ENCODE results near the gene TMEM11. TPM values are rescaled to one million over a fixed set of nuclear protein-coding genes. Genes with fewer than 3 reads are reported as not detected.
"Not testable (repeated sequence)": the region's sequence is repeated elsewhere in the genome, so short reads cannot be mapped to it uniquely, and the experiment has no call there.

TMEM11 gene
- total and polyA plus RNA-seq, 2 of the 8 experiments (the other 6 are each of a cell fraction or from before 2014, with no cell fraction given): 33.3 to 90.4 TPM

GRCh38 chr17:21192414-21192813 lies 21.5 kb downstream of the TMEM11 start:
- not testable (repeated sequence) for H3K79me1 ChIP-seq (ENCODE audit: low read depth, low read length); H3K23ac ChIP-seq (ENCODE audit: insufficient read length); H3K4me1 ChIP-seq (replicated peaks in 1 of 4; ENCODE audit: control insufficient read depth in 3 of 4, insufficient read depth in 4 of 4, low read length in 3 of 4); H4K8ac ChIP-seq (ENCODE audit: extremely low read depth, insufficient read depth, low read length); H2BK20ac ChIP-seq (ENCODE audit: low read length); H3K4me3 ChIP-seq (ENCODE audit: extremely low read depth in 1 of 4, insufficient read depth in 2 of 4, low read depth in 3 of 4, low read length in 4 of 4); H3K27me3 ChIP-seq (replicated peaks in 1 of 4; ENCODE audit: control insufficient read depth in 3 of 4, extremely low read depth in 1 of 4, insufficient read depth in 3 of 4, low read length in 3 of 4); H2BK15ac ChIP-seq (ENCODE audit: low read length); H3K4me2 ChIP-seq (ENCODE audit: insufficient read depth in 1 of 2, low read depth in 2 of 2, low read length in 2 of 2); FAIRE-seq; H3K9me3 ChIP-seq (ENCODE audit: insufficient read depth in 2 of 2, low read depth in 1 of 2, low read length in 1 of 2); H3K4ac ChIP-seq (replicated peaks; ENCODE audit: insufficient read length, low read depth, low read length); H2BK120ac ChIP-seq (replicated peaks; ENCODE audit: low read depth, low read length); H3K23me2 ChIP-seq (ENCODE audit: low read depth, low read length); H3K79me2 ChIP-seq (ENCODE audit: control insufficient read depth in 1 of 2, insufficient read depth in 2 of 2, low read length in 2 of 2); H3K36me3 ChIP-seq (ENCODE audit: control insufficient read depth in 2 of 4, insufficient read depth in 4 of 4, low read length in 3 of 4); H3K14ac ChIP-seq (ENCODE audit: insufficient read length); H3K56ac ChIP-seq (replicated peaks; ENCODE audit: insufficient read length, low read depth, low read length); H4K91ac ChIP-seq (replicated peaks; ENCODE audit: insufficient read length, low read length); H4K20me1 ChIP-seq (replicated peaks in 1 of 2; ENCODE audit: control insufficient read depth in 1 of 2, insufficient read depth in 2 of 2, low read length in 2 of 2); H2AFZ ChIP-seq (ENCODE audit: low read length); H3K27ac ChIP-seq (ENCODE audit: low read depth, low read length); H2BK12ac ChIP-seq (ENCODE audit: low read depth, low read length); H3K18ac ChIP-seq (ENCODE audit: extremely low read depth, low read length); H4K5ac ChIP-seq (ENCODE audit: insufficient read length, low read depth, low read length); DNase-seq (ENCODE audit: low read depth in 1 of 2, low spot score in 2 of 2); H3K9ac ChIP-seq (replicated peaks in 1 of 4; ENCODE audit: extremely low read depth in 1 of 4, low read depth in 3 of 4, low read length in 3 of 4); H2BK5ac ChIP-seq (ENCODE audit: low read depth, low read length)
- ChIA-PET CTCF (ENCODE audit: partially characterized antibody) (interaction anchor here (1.7 kb wide), 1 partner anchor 15 kb away, joined by 4 read pairs; no protein-coding TSS in a partner anchor), POLR2A (ENCODE audit: partially characterized antibody) (interaction anchor here (1.1 to 1.4 kb wide), 4 partner anchors 12 to 151 kb away, joined by 3 to 4 read pairs (median 3); no protein-coding TSS in a partner anchor)
- 87% methylated on average over 7 of the region's 7 CpGs; no CpG with 5 or more reads in 1 of the 2 experiments for WGBS, 2 experiments (ENCODE audit: extremely low coverage in 1 of 2, insufficient coverage in 1 of 2, insufficient read length in 1 of 2, insufficient replicate concordance in 2 of 2, low coverage in 1 of 2, low lambda C conversion rate in 2 of 2, missing lambda C conversion rate in 1 of 2)
- 0 out of 2 replicates have a peak overlapping the region, but pooled peaks have one; percentile 58 for H2AK5ac ChIP-seq (ENCODE audit: low read depth, low read length)

All from H1 (cell line).